Lung (tissue), 12 donors: ENCODE results near the gene PXMP4. TPM values are rescaled to one million over a fixed set of nuclear protein-coding genes. Genes with fewer than 3 reads are reported as not detected.

Experiments used
- ATAC-seq: fragments of 200-7000 bp; cut with Tn5 transposase; one replicate; pipeline ENCODE4 v1.9.1; 2020; ENCODE audit warnings: moderate number of reproducible peaks; ENCODE audit not compliant: insufficient read depth, low FRiP score
- DNase-seq, 3 donors: peaks; one replicate each; pipeline ENCODE4 v3.0.0-alpha.2; 2013 to 2017
- H3K27ac ChIP-seq, 2 donors: one replicate each; pipeline ENCODE4 v1.5.1; 2013; ENCODE audit warnings: mild to moderate bottlenecking in 2 of 2, moderate library complexity in 2 of 2, control low read depth in 1 of 2, inconsistent platforms in 1 of 2, low read depth in 1 of 2, low read length in 1 of 2
- H3K27me3 ChIP-seq, 3 donors: one replicate each; pipeline ENCODE4 v1.5.1; 2013; ENCODE audit warnings: low read length in 2 of 3; ENCODE audit not compliant: control insufficient read depth in 3 of 3, insufficient read depth in 3 of 3
- H3K36me3 ChIP-seq, 4 donors: one replicate each; pipeline ENCODE4 v1.5.1; 2013; ENCODE audit warnings: low read length in 4 of 4, mild to moderate bottlenecking in 1 of 4, moderate library complexity in 1 of 4; ENCODE audit not compliant: control insufficient read depth in 4 of 4, insufficient read depth in 4 of 4
- H3K4me1 ChIP-seq, 5 donors: one replicate each; pipeline ENCODE4 v1.5.1; 2013; ENCODE audit warnings: low read length in 5 of 5, mild to moderate bottlenecking in 2 of 5, moderate library complexity in 1 of 5; ENCODE audit not compliant: control insufficient read depth in 5 of 5, insufficient read depth in 5 of 5
- H3K4me3 ChIP-seq: one replicate; pipeline ENCODE4 v1.5.1; 2013; ENCODE audit warnings: mild to moderate bottlenecking, control low read depth, moderate library complexity
- H3K9ac ChIP-seq, 2 donors: one replicate each; pipeline ENCODE4 v1.5.1; 2013; ENCODE audit warnings: low read length in 2 of 2, control low read depth in 1 of 2; ENCODE audit not compliant: insufficient read depth in 1 of 2
- H3K9me3 ChIP-seq, 4 donors: one replicate each; pipeline ENCODE4 v1.5.1; 2013; ENCODE audit warnings: low read length in 3 of 4, mild to moderate bottlenecking in 1 of 4, moderate library complexity in 1 of 4; ENCODE audit not compliant: control insufficient read depth in 4 of 4, insufficient read depth in 3 of 4
- CTCF ChIP-seq: IDR thresholded peaks from 2 replicates; pipeline ENCODE4 v1.5.1; 2012; ENCODE audit warnings: mild to moderate bottlenecking; ENCODE audit errors: control extremely low read depth, extremely low read depth
- WGBS, 2 donors: extraction: QIAGEN DNeasy Blood & Tissue Kit; methylation state at CpG; one replicate each; pipeline ENCODE4 v1.1.7; 2013; 5-methylcytosine and 5-hydroxymethylcytosine counted together
- polyA plus RNA-seq, 2 donors: library from polyadenylated mRNA; stranded (reverse); fragments of 200-250 nt; gene quantifications; one replicate each; pipeline ENCODE4 v1.2.1, GENCODE V29; 2013
- total RNA-seq, 2 donors: library from RNA; depleted of rRNA in 1 of 2; stranded (reverse); fragments of >200 nt in 1 of 2; gene quantifications; one replicate each; pipeline ENCODE4 v1.2.1, GENCODE V29; 2014 to 2021
- donor health status: control.
- donor health status: control.
- donor health status: Bipolar disorder and iron deficiency.
- donor health status: healthy.
- donor health status: DM: yes; HTN: yes; CAD: no.

Gene PXMP4
- total and polyA plus RNA-seq, 4 donors: 10.2 to 36.8 (median 26.8) TPM

GRCh38 chr20:33677991-33678702 is 42.0 kb downstream of the PXMP4 start:
- H3K4me1 ChIP-seq: peaks cover 0 to 29% (median 12%) of the 10 kb centered on the region in 5 donors
- WGBS, 2 donors: 90 to 92% methylated on average over 15 of the region's 15 CpGs
- no peak overlapping the region for H3K4me3 ChIP-seq
- no peak for ATAC-seq
- no peak for DNase-seq
- H3K27ac ChIP-seq: no peak overlapping the region
- H3K9me3 ChIP-seq: no peaks in the 10 kb centered on the region
- H3K27me3 ChIP-seq: no peaks in the 10 kb centered on the region
- no peak overlapping the region for H3K9ac ChIP-seq
- no peak for TF ChIP-seq CTCF
- peaks cover 0 to 2% (median 0%) of the 10 kb centered on the region in 4 donors for H3K36me3 ChIP-seq

- TF ChIP-seq CTCF: no peak
- WGBS, 2 donors: 94 to 96% methylated on average over 31 of the region's 31 CpGs
Observed at GRCh38 chr20:33676652-33677645, 43.2 kb downstream of the PXMP4 start.

GRCh38 chr20:33676121-33676520 is 44.0 kb downstream of the PXMP4 start:
- 88% methylated on average over 11 of the region's 11 CpGs for WGBS, 2 donors

More at GRCh38 chr20:33676652-33677645, 43.2 kb downstream of the PXMP4 start:
- no peak overlapping the region for H3K4me3 ChIP-seq
- no peaks in the 10 kb centered on the region for H3K9me3 ChIP-seq
- no peaks in the 10 kb centered on the region for H3K27me3 ChIP-seq
- no peak overlapping the region for H3K9ac ChIP-seq
- no peak for DNase-seq
- H3K36me3 ChIP-seq: peaks cover 0 to 2% (median 0%) of the 10 kb centered on the region in 4 donors
- peaks cover 0 to 40% (median 13%) of the 10 kb centered on the region in 5 donors for H3K4me1 ChIP-seq
- no peak overlapping the region for H3K27ac ChIP-seq
- ATAC-seq: no peak

More at GRCh38 chr20:33676121-33676520, 44.0 kb downstream of the PXMP4 start:
- ATAC-seq: no peak
- no peak overlapping the region for H3K9ac ChIP-seq
- H3K36me3 ChIP-seq: peaks cover 0 to 6% (median 0%) of the 10 kb centered on the region in 4 donors
- H3K27me3 ChIP-seq: no peaks in the 10 kb centered on the region
- peak overlapping the region in 1 of 2 donors; percentile 87 for H3K27ac ChIP-seq
- TF ChIP-seq CTCF: no peak
- peaks cover 0 to 40% (median 13%) of the 10 kb centered on the region in 5 donors for H3K4me1 ChIP-seq
- H3K4me3 ChIP-seq: no peak overlapping the region
- no peaks in the 10 kb centered on the region for H3K9me3 ChIP-seq
- DNase-seq: no peak
